CD4-positive, alpha-beta memory T cell (primary cell): Measurements from ENCODE around the gene RNF212. TPM values are rescaled to one million over a fixed set of nuclear protein-coding genes. Genes with fewer than 3 reads are reported as not detected.

Experiments used
- CTCF ChIA-PET: fragments of 350-600 bp; sonication (Branson Sonifier 250); formaldehyde crosslinking; loops from one replicate; lab custom pipeline; 2021; ENCODE audit warnings: inconsistent platforms; ENCODE audit not compliant: partially characterized antibody; lab: Charles Lee
- POLR2A ChIA-PET: fragments of 350-600 bp; sonication (Branson Sonifier 250); formaldehyde crosslinking; loops from one replicate; lab custom pipeline; 2021; ENCODE audit not compliant: partially characterized antibody; lab: Charles Lee
- DNase-seq, 5 donors: peaks; one replicate each; pipeline versions ENCODE4 v3.0.0 to v3.0.0-alpha.2; 2020 to 2022; ENCODE audit warnings: mixed read lengths in 1 of 5
- H3K27ac ChIP-seq: one replicate; pipeline ENCODE4 v1.7.0; 2013; ENCODE audit warnings: low read depth, low read length
- H3K27me3 ChIP-seq: 2 replicates; pipeline ENCODE4 v1.7.0; 2013; ENCODE audit warnings: mild to moderate bottlenecking, low read length, moderate library complexity; ENCODE audit not compliant: insufficient read depth
- H3K36me3 ChIP-seq: 2 replicates; pipeline ENCODE4 v1.7.0; 2013; ENCODE audit warnings: mild to moderate bottlenecking, low read length, moderate library complexity; ENCODE audit not compliant: insufficient read depth
- H3K4me1 ChIP-seq: 2 replicates; pipeline ENCODE4 v1.7.0; 2013; ENCODE audit warnings: mild to moderate bottlenecking, low read length, moderate library complexity; ENCODE audit not compliant: insufficient read depth
- H3K4me3 ChIP-seq, 2 donors: one replicate each; pipeline ENCODE4 v1.7.0; 2013; ENCODE audit warnings: low read length in 2 of 2, mild to moderate bottlenecking in 1 of 2
- H3K9me3 ChIP-seq, 2 donors: one replicate each; pipeline ENCODE4 v1.7.0; 2013; ENCODE audit warnings: low read length in 2 of 2, control low read depth in 1 of 2; ENCODE audit not compliant: control insufficient read depth in 1 of 2
- H3K27ac Mint-ChIP-seq, 7 donors: one replicate each; pipeline ENCODE4 v1.8.0; 2020 to 2021; ENCODE audit warnings: mixed read lengths in 7 of 7, mild to moderate bottlenecking in 6 of 7, inconsistent platforms in 3 of 7, moderate library complexity in 3 of 7
- H3K27me3 Mint-ChIP-seq, 2 donors: one replicate each; pipeline ENCODE4 v1.8.0; 2020 to 2021; ENCODE audit warnings: mixed read lengths in 2 of 2
- H3K36me3 Mint-ChIP-seq, 2 donors: one replicate each; pipeline ENCODE4 v1.8.0; 2020 to 2021; ENCODE audit warnings: mixed read lengths in 2 of 2, inconsistent platforms in 1 of 2, mild to moderate bottlenecking in 1 of 2
- H3K4me1 Mint-ChIP-seq, 4 donors: one replicate each; pipeline ENCODE4 v1.8.0; 2020 to 2021; ENCODE audit warnings: mixed read lengths in 4 of 4, mild to moderate bottlenecking in 1 of 4
- H3K4me3 Mint-ChIP-seq, 8 donors: one replicate each; pipeline ENCODE4 v1.8.0; 2020 to 2021; ENCODE audit warnings: mixed read lengths in 8 of 8, mild to moderate bottlenecking in 7 of 8, moderate library complexity in 6 of 8, inconsistent platforms in 3 of 8
- H3K9me3 Mint-ChIP-seq, 8 donors: one replicate each; pipeline ENCODE4 v1.8.0; 2020 to 2021; ENCODE audit warnings: mixed read lengths in 8 of 8, mild to moderate bottlenecking in 5 of 8, inconsistent platforms in 3 of 8, moderate library complexity in 1 of 8
- intact Hi-C: fragments of 100-400 bp; cut with micrococcal nuclease; formaldehyde crosslinking; loops from one replicate; pipeline ENCODE4 v1.15.1; 2023
- polyA plus RNA-seq, 2 donors: library from polyadenylated mRNA; unstranded; fragments of 300-500 nt; fragmentation: Illumina TruSeq; gene quantifications; one replicate each; pipeline ENCODE4 v1.2.3, GENCODE V29; 2021
- total RNA-seq, 2 experiments: library from RNA; stranded (reverse); gene quantifications; one replicate each; pipeline ENCODE4 v1.2.3, GENCODE V29; 2021

Gene RNF212, protein sequence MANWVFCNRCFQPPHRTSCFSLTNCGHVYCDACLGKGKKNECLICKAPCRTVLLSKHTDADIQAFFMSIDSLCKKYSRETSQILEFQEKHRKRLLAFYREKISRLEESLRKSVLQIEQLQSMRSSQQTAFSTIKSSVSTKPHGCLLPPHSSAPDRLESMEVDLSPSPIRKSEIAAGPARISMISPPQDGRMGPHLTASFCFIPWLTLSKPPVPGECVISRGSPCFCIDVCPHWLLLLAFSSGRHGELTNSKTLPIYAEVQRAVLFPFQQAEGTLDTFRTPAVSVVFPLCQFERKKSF
- total RNA-seq (1 to 10 TPM; 2.3 to 2.4 TPM), polyA plus RNA-seq (1 to 10 TPM; 3.7 to 4.2 TPM)

DNA sequence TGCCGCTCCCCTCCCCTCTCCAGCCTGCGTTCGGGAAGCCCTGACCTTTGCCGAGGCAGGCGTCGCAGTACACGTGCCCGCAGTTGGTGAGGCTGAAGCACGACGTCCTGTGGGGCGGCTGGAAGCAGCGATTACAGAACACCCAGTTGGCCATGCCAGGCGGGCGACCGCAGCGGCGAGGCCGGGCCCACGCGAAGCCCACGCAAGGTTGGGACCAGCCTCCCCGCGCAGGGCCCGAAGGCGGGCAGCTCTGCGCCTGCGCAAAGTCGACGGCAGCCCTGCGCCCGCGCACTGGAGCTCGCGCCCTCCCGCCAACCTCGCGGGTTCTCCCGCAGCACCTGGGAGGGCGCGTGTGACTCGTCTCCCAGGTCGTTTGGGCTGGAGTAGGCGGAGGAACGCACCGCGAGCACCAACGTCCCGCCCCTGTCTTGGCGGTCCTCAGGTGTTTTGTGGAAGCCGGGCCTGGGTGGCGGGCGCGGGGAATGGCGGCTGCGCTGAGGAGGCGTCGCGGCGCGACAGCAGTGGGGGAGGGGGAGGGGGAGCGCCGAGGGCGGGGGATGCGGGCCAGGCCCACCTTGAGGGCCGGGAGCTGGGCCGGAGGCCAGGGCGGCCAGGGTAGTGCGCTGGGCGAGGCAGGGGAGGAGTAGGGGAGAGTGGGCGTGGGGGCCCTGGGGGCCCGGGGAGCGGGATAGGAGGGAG is at the start of gene RNF212:
TSS of gene RNF212 (minus strand) at position 254 of the 699 bp plus-strand sequence. CDS start at position 154, 100 bp downstream.
- Histone ChIP-seq H3K4me3 (no peak within 1 kb of the TSS), H3K4me1 (no peaks in the 10 kb centered on the region), H3K27me3 (peaks cover 8% of the 10 kb centered on the region), H3K36me3 (no peaks in the 10 kb centered on the region), H3K9me3 (no peaks in the 10 kb centered on the region), H3K27ac (no peak within 1 kb of the TSS)
- peak within 1 kb of the TSS in 1 of 7 donors; percentile 47 for H3K27ac Mint-ChIP-seq
- H3K4me3 Mint-ChIP-seq, result peak within 1 kb of the TSS in 4 of 8 donors; percentile 29 to 58 (median 40)
- CTCF ChIA-PET, result interaction anchor here (1.0 kb wide), 2 partner anchors 53 to 90 kb away, joined by 3 read pairs; no protein-coding TSS in a partner anchor
- POLR2A ChIA-PET, result no interaction called here
- H3K4me1 Mint-ChIP-seq, result peaks cover 0 to 6% (median 2%) of the 10 kb centered on the region in 4 donors
- H3K36me3 Mint-ChIP-seq, result no peaks in the 10 kb centered on the region
- intact Hi-C loops, result no loop called here
- DNase-seq, result peak in 4 of 5 donors; percentile 39 to 43 (median 41)
- no peaks in the 10 kb centered on the region for H3K9me3 Mint-ChIP-seq
- peaks cover 20 to 33% of the 10 kb centered on the region in 2 donors for H3K27me3 Mint-ChIP-seq

DNA sequence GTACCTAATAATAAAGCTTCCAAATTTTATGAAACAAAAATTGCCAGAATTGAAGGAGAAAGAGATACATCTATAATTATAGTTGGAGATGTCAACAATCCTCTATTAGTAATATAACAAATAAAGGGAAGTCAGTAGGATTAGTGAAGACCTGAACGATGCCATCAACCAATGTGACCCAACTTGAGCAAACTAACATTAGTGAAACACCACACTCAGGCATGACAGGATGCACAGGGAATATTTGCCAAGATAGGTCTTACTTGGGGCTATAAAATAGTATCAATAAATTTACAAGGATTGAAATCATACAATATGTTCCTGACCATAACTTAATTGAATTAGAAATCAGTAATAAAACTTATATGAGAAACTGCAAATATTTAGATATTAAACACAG is 47.0 kb upstream of the RNF212 start:
- Mint-ChIP-seq H3K9me3 (peaks cover 0 to 15% (median 3%) of the 10 kb centered on the region in 8 donors), H3K4me3 (no peak overlapping the region), H3K4me1 (peaks cover 0 to 5% (median 2%) of the 10 kb centered on the region in 4 donors), H3K27ac (no peak overlapping the region), H3K36me3 (no peaks in the 10 kb centered on the region), H3K27me3 (peaks cover 2 to 3% of the 10 kb centered on the region in 2 donors)
- Histone ChIP-seq H3K27ac (no peak overlapping the region), H3K4me1 (no peaks in the 10 kb centered on the region), H3K27me3 (no peaks in the 10 kb centered on the region), H3K36me3 (no peaks in the 10 kb centered on the region), H3K9me3 (no peaks in the 10 kb centered on the region), H3K4me3 (no peak overlapping the region)
- ChIA-PET CTCF (no interaction called here), POLR2A (no interaction called here)
- intact Hi-C loops, result no loop called here
- DNase-seq, result no peak

DNA sequence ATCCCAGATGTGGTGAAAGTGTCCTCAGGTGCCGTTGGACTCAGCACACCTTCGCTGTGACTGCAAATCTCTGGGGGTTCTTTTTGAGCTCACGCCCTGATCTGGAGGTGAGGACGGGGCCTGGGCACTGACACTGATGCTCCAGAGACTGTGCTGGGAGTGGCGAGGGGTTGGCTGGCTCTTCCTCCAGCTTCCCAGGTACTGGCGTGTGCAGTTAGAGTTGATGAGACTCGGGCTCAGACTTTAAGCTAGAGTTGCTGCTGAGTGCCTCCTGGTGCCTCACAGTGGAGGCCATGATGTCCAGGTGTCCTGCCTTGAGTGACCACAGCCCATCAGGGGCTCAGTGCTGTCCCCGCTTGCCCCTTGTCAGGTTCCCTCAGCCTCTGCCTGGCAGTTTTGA is 42.7 kb upstream of the RNF212 start:
- Histone ChIP-seq H3K27ac (no peak overlapping the region), H3K4me3 (no peak overlapping the region), H3K9me3 (no peaks in the 10 kb centered on the region), H3K27me3 (no peaks in the 10 kb centered on the region), H3K4me1 (no peaks in the 10 kb centered on the region), H3K36me3 (no peaks in the 10 kb centered on the region)
- no peaks in the 10 kb centered on the region for H3K4me1 Mint-ChIP-seq
- H3K4me3 Mint-ChIP-seq, result no peak overlapping the region
- intact Hi-C loops, result no loop called here
- CTCF ChIA-PET, result interaction anchor here (2.8 kb wide), 1 partner anchor 11 kb away, joined by 14 read pairs; no protein-coding TSS in a partner anchor
- peaks cover 0 to 15% (median 3%) of the 10 kb centered on the region in 8 donors for H3K9me3 Mint-ChIP-seq
- peaks cover 13% of the 10 kb centered on the region in 2 donors for H3K27me3 Mint-ChIP-seq
- POLR2A ChIA-PET, result no interaction called here
- peak overlapping the region in 1 of 7 donors; percentile 68 for H3K27ac Mint-ChIP-seq
- H3K36me3 Mint-ChIP-seq, result no peaks in the 10 kb centered on the region
- DNase-seq, result no peak

DNA sequence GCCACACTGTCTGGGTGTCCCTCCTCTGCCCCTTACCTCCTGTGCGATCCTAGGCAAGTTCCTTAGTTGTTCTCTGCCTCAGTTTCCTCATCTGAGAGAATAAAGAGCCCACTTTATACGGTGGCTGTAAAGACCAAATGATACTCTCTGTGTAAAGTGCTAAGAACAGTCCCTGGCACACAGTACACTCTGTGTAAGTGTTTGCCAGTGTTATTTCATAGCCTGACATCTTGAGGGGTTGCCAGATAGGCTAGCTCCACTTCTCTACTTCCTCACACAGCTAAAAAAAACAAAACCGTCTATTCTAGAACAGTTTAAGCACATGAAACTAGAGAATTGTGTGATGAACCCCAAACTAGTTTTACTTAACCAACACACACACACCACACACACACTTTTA is 42.0 kb upstream of the RNF212 start:
- H3K36me3 ChIP-seq, result no peaks in the 10 kb centered on the region
- H3K36me3 Mint-ChIP-seq, result no peaks in the 10 kb centered on the region
- H3K4me1 Mint-ChIP-seq, result no peaks in the 10 kb centered on the region
- H3K27ac Mint-ChIP-seq, result no peak overlapping the region
- no peak for DNase-seq
- no peaks in the 10 kb centered on the region for H3K9me3 ChIP-seq
- intact Hi-C loops, result no loop called here
- H3K27me3 Mint-ChIP-seq, result peaks cover 13% of the 10 kb centered on the region in 2 donors
- POLR2A ChIA-PET, result no interaction called here
- H3K9me3 Mint-ChIP-seq, result peaks cover 0 to 15% (median 3%) of the 10 kb centered on the region in 8 donors
- H3K4me3 ChIP-seq, result no peak overlapping the region
- peak overlapping the region in 1 of 8 donors; percentile 13 for H3K4me3 Mint-ChIP-seq
- CTCF ChIA-PET, result interaction anchor here (1.6 kb wide), 1 partner anchor 12 kb away, joined by 5 read pairs; no protein-coding TSS in a partner anchor
- no peaks in the 10 kb centered on the region for H3K27me3 ChIP-seq
- H3K4me1 ChIP-seq, result no peaks in the 10 kb centered on the region
- H3K27ac ChIP-seq, result no peak overlapping the region

DNA sequence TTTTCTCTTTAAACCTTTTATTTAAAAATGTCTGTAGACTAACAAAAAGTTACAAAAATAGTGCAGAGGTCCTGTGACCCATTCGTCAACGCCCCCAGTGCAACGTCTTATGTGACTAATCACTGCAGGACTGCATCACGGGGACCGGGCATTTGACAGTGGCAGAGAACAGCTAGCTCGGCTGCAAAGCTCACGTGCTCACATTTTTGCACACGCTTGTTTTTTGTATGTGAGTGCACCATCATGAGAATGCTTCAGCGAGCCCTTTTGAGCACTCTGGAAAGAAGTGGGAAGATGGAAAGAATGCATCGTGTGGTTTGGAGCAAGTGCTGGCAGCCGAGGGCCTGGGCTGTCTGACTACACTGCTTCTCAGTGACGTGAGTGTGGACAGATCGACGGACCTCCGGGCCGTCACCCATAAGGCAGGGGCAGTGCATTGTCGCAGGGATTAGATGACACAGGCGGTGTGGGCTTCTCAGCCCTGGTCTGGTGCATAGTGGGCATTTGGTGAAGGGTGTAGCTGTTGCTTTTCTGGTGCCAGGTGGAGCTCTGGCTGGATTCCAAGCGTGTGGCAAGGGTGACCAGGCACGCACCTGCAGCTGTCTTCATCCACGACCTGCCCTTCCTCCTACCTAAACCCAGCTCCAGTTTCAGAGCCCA is 41.3 kb upstream of the RNF212 start:
- no peaks in the 10 kb centered on the region for H3K4me1 ChIP-seq
- no peak overlapping the region for H3K4me3 Mint-ChIP-seq
- no peaks in the 10 kb centered on the region for H3K36me3 Mint-ChIP-seq
- peak overlapping the region in 1 of 7 donors; percentile 53 for H3K27ac Mint-ChIP-seq
- H3K36me3 ChIP-seq, result no peaks in the 10 kb centered on the region
- no peak for DNase-seq
- intact Hi-C loops, result no loop called here
- H3K4me1 Mint-ChIP-seq, result no peaks in the 10 kb centered on the region
- ChIA-PET CTCF (interaction anchor here (1.1 to 1.6 kb wide), 2 partner anchors 13 to 24 kb away, joined by 3 to 5 read pairs; no protein-coding TSS in a partner anchor), POLR2A (no interaction called here)
- no peaks in the 10 kb centered on the region for H3K27me3 ChIP-seq
- H3K27ac ChIP-seq, result no peak overlapping the region
- peaks cover 0 to 15% (median 3%) of the 10 kb centered on the region in 8 donors for H3K9me3 Mint-ChIP-seq
- H3K4me3 ChIP-seq, result no peak overlapping the region
- H3K9me3 ChIP-seq, result no peaks in the 10 kb centered on the region
- peaks cover 13% of the 10 kb centered on the region in 2 donors for H3K27me3 Mint-ChIP-seq

DNA sequence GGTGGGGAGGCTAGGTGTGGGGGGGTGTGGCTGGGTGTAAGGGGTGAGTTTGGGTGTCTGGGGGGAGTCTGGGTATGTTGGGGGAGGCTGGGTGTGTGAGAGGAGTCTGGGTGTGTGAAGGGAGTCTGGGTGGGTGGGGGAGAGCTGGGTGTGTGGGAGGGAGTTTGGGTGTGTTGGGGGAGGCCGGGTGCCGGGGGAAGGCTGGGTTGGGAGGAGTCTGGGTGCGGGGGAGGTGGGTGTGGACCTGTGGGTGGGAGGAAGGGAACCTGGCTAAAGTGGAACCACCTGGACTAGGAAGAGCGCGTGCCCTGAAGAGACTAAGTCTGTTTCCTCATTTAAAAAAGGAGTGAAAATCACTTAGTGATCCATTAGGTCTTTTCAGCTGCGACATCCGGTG is 40.8 kb upstream of the RNF212 start:
- Histone ChIP-seq H3K4me3 (no peak overlapping the region), H3K27me3 (no peaks in the 10 kb centered on the region), H3K4me1 (no peaks in the 10 kb centered on the region), H3K27ac (no peak overlapping the region), H3K9me3 (no peaks in the 10 kb centered on the region), H3K36me3 (no peaks in the 10 kb centered on the region)
- no peak for DNase-seq
- CTCF ChIA-PET, result interaction anchor here (1.1 to 1.6 kb wide), 2 partner anchors 13 to 23 kb away, joined by 3 to 5 read pairs; no protein-coding TSS in a partner anchor
- Mint-ChIP-seq H3K9me3 (peaks cover 0 to 15% (median 3%) of the 10 kb centered on the region in 8 donors), H3K4me1 (no peaks in the 10 kb centered on the region), H3K36me3 (no peaks in the 10 kb centered on the region), H3K27ac (no peak overlapping the region), H3K27me3 (peaks cover 13% of the 10 kb centered on the region in 2 donors), H3K4me3 (no peak overlapping the region)
- POLR2A ChIA-PET, result no interaction called here
- intact Hi-C loops, result no loop called here
